Neural cell (in vitro differentiated cells): ENCODE data around the gene ARL2BP. TPM values are rescaled to one million over a fixed set of nuclear protein-coding genes. Genes with fewer than 3 reads are reported as not detected.

Experiments
- H2AFZ ChIP-seq: fragments of 200-600, 300-800 bp; sonication (generic), shearing (Covaris generic); 2 replicates; pipeline ENCODE4 v1.6.0; 2014; ENCODE audit warnings: low read depth, mild to moderate bottlenecking, antibody characterized with exemption, low read length, moderate library complexity
- H3F3A ChIP-seq: fragments of 200-600 bp; shearing (Covaris generic); 2 replicates; pipeline ENCODE4 v1.6.1; 2016; ENCODE audit warnings: mild to moderate bottlenecking, moderate library complexity, mixed read lengths, antibody characterized with exemption, low read length; ENCODE audit not compliant: insufficient read depth, poor library complexity, severe bottlenecking
- H3K27ac ChIP-seq: fragments of 200-600, 300-800 bp; sonication (generic), shearing (Covaris generic); 2 replicates; pipeline ENCODE4 v1.5.1; 2014; ENCODE audit warnings: mild to moderate bottlenecking, low read length, moderate library complexity
- H3K27me3 ChIP-seq: fragments of 300-800, 200-600 bp; sonication (generic), shearing (Covaris generic); 2 replicates; pipeline ENCODE4 v1.6.0; 2014; ENCODE audit warnings: mild to moderate bottlenecking, low read depth, low read length, moderate library complexity; ENCODE audit not compliant: insufficient read depth
- H3K36me3 ChIP-seq: fragments of 300-800, 200-600 bp; sonication (generic), shearing (Covaris generic); 2 replicates; pipeline ENCODE4 v1.5.1; 2014; ENCODE audit warnings: mild to moderate bottlenecking, antibody characterized with exemption, low read length, moderate library complexity; ENCODE audit not compliant: insufficient read depth
- H3K4me2 ChIP-seq: fragments of 300-800, 200-600 bp; sonication (generic), shearing (Covaris generic); 2 replicates; pipeline ENCODE4 v1.6.0; 2014; ENCODE audit warnings: mild to moderate bottlenecking, low read length
- H3K4me3 ChIP-seq: fragments of 300-800, 200-600 bp; sonication (generic), shearing (Covaris generic); 2 replicates; pipeline ENCODE4 v1.5.1; 2014; ENCODE audit warnings: mild to moderate bottlenecking, low read length, moderate library complexity
- H3K79me2 ChIP-seq: fragments of 200-600 bp; shearing (Covaris generic); replicated peaks from 2 replicates; pipeline ENCODE4 v1.6.0; 2014; ENCODE audit warnings: mild to moderate bottlenecking, low read length, moderate library complexity; ENCODE audit not compliant: insufficient read depth
- H3K9ac ChIP-seq: fragments of 300-800, 200-600 bp; sonication (generic), shearing (Covaris generic); 2 replicates; pipeline ENCODE4 v1.6.1; 2016; ENCODE audit warnings: mild to moderate bottlenecking, low read length, mixed read lengths
- H3K9me2 ChIP-seq: fragments of 200-600 bp; shearing (Covaris generic); 2 replicates; pipeline ENCODE4 v1.6.1; 2016; ENCODE audit warnings: mild to moderate bottlenecking, low read length, mixed read lengths; ENCODE audit not compliant: insufficient read depth
- H3K9me3 ChIP-seq: fragments of 200-600, 300-800 bp; sonication (generic), shearing (Covaris generic); 2 replicates; pipeline ENCODE4 v1.6.1; 2016; ENCODE audit warnings: mild to moderate bottlenecking, mixed run types, low read length, moderate library complexity, mixed read lengths
- H4K20me1 ChIP-seq: fragments of 200-600 bp; shearing (Covaris generic); 2 replicates; pipeline ENCODE4 v1.6.1; 2016; ENCODE audit warnings: mild to moderate bottlenecking, mixed run types; ENCODE audit not compliant: insufficient read depth
- CTCF ChIP-seq: fragments of 450-650 bp; IDR thresholded peaks from 2 replicates; pipeline ENCODE4 v1.5.1; 2014; ENCODE audit warnings: antibody characterized with exemption, mild to moderate bottlenecking, moderate library complexity; ENCODE audit not compliant: poor library complexity, severe bottlenecking
- EP300 ChIP-seq: fragments of 450-650 bp; conservative IDR thresholded peaks from 2 replicates; pipeline ENCODE4 v1.6.1; 2014; ENCODE audit warnings: antibody characterized with exemption, mild to moderate bottlenecking, moderate library complexity; ENCODE audit not compliant: poor library complexity, severe bottlenecking
- EZH2 ChIP-seq: fragments of 200-600, 300-800 bp; shearing (Covaris generic), sonication (generic); IDR thresholded peaks from 2 replicates; pipeline ENCODE4 v1.6.1; 2014; ENCODE audit warnings: antibody characterized with exemption, low read length, borderline replicate concordance, mild to moderate bottlenecking; ENCODE audit not compliant: insufficient read depth, poor library complexity, severe bottlenecking
- MXI1 ChIP-seq: fragments of 450-650 bp; conservative IDR thresholded peaks from 2 replicates; pipeline ENCODE4 v1.6.1; 2014; ENCODE audit warnings: antibody characterized with exemption, mild to moderate bottlenecking; ENCODE audit not compliant: poor library complexity, severe bottlenecking
- POLR2AphosphoS5 ChIP-seq: IDR thresholded peaks from 2 replicates; pipeline ENCODE4 v1.6.1; 2012
- RAD21 ChIP-seq: fragments of 450-650 bp; conservative IDR thresholded peaks from 2 replicates; pipeline ENCODE4 v1.6.1; 2014; ENCODE audit warnings: antibody characterized with exemption, mild to moderate bottlenecking, moderate library complexity
- SMC3 ChIP-seq: fragments of 450-650 bp; conservative IDR thresholded peaks from 2 replicates; pipeline ENCODE4 v1.6.1; 2014; ENCODE audit warnings: antibody characterized with exemption, mild to moderate bottlenecking, moderate library complexity; ENCODE audit not compliant: poor library complexity
- TAF1 ChIP-seq: IDR thresholded peaks from 2 replicates; pipeline ENCODE4 v1.6.1; 2012; ENCODE audit warnings: low read depth
- polyA plus RNA-seq: library from polyadenylated mRNA; depleted of rRNA; stranded (reverse); fragments of >200 nt; gene quantifications from 2 replicates; pipeline ENCODE4 v1.2.3, GENCODE V29; 2014
- TF ChIP-seq, protein P1 (sequence below): IDR thresholded peaks from 2 replicates; pipeline ENCODE4 v1.6.1; 2012; ENCODE audit warnings: borderline replicate concordance

The ARL2BP gene
- polyA plus RNA-seq, 1 donor from 2014 or later: 153 TPM

- Histone ChIP-seq H3K9me2 (no peaks in the 10 kb centered on the region), H3K4me3 (no peak overlapping the region), H2AFZ (no peak overlapping the region), H3K79me2 (no peaks in the 10 kb centered on the region), H3K9ac (no peak overlapping the region), H3K36me3 (peaks cover 7% of the 10 kb centered on the region), H3F3A (no peaks in the 10 kb centered on the region), H4K20me1 (no peaks in the 10 kb centered on the region), H3K27me3 (no peaks in the 10 kb centered on the region), H3K9me3 (no peaks in the 10 kb centered on the region), H3K4me2 (no peak overlapping the region), H3K27ac (no peak overlapping the region)
- TF ChIP-seq EP300: no peak
- no peak for TF ChIP-seq EZH2
- no peak for TF ChIP-seq MXI1
- TF ChIP-seq TAF1: no peak
- TF ChIP-seq, protein P1, sequence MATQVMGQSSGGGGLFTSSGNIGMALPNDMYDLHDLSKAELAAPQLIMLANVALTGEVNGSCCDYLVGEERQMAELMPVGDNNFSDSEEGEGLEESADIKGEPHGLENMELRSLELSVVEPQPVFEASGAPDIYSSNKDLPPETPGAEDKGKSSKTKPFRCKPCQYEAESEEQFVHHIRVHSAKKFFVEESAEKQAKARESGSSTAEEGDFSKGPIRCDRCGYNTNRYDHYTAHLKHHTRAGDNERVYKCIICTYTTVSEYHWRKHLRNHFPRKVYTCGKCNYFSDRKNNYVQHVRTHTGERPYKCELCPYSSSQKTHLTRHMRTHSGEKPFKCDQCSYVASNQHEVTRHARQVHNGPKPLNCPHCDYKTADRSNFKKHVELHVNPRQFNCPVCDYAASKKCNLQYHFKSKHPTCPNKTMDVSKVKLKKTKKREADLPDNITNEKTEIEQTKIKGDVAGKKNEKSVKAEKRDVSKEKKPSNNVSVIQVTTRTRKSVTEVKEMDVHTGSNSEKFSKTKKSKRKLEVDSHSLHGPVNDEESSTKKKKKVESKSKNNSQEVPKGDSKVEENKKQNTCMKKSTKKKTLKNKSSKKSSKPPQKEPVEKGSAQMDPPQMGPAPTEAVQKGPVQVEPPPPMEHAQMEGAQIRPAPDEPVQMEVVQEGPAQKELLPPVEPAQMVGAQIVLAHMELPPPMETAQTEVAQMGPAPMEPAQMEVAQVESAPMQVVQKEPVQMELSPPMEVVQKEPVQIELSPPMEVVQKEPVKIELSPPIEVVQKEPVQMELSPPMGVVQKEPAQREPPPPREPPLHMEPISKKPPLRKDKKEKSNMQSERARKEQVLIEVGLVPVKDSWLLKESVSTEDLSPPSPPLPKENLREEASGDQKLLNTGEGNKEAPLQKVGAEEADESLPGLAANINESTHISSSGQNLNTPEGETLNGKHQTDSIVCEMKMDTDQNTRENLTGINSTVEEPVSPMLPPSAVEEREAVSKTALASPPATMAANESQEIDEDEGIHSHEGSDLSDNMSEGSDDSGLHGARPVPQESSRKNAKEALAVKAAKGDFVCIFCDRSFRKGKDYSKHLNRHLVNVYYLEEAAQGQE: no peak
- TF ChIP-seq CTCF: no peak
- TF ChIP-seq SMC3: no peak
- TF ChIP-seq POLR2AphosphoS5: no peak
- TF ChIP-seq RAD21: no peak
These were observed 20.3 kb upstream of the ARL2BP start for GRCh38 chr16:57224651-57225335.

DNA sequence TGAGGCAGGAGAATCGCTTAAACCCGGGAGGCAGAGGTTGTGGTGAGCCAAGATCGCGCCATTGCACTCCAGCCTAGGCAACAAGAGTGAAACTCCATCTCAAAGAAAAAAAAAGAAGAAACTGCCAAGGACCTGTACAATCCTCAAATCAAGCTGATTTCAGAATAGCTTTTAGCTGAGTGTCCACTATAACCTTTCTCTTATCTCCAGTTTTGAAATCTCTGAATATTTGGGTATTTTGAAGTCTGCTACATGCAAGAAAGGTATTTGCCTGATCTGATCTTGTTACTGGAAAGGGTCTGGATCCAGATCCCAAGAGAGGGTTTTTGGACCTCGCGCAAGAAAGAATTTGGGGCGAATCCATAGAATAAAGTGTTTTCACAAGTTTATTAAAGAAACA, 19.1 kb upstream of the ARL2BP start:
- H3K9me2 ChIP-seq: no peaks in the 10 kb centered on the region
- H3F3A ChIP-seq: no peaks in the 10 kb centered on the region
- H3K4me3 ChIP-seq: no peak overlapping the region
- H3K9me3 ChIP-seq: no peaks in the 10 kb centered on the region
- H4K20me1 ChIP-seq: no peaks in the 10 kb centered on the region
- no peak overlapping the region for H2AFZ ChIP-seq
- TF ChIP-seq TAF1 (no peak), POLR2AphosphoS5 (no peak), EZH2 (no peak), MXI1 (no peak), RAD21 (no peak), SMC3 (no peak), CTCF (no peak), EP300 (no peak)
- TF ChIP-seq, protein P1: no peak
- H3K79me2 ChIP-seq: no peaks in the 10 kb centered on the region
- H3K36me3 ChIP-seq: peaks cover 7% of the 10 kb centered on the region
- H3K27ac ChIP-seq: no peak overlapping the region
- H3K9ac ChIP-seq: no peak overlapping the region
- H3K27me3 ChIP-seq: no peaks in the 10 kb centered on the region
- H3K4me2 ChIP-seq: no peak overlapping the region
